ENCODE data around the gene CRB3. TPM values are rescaled to one million over a fixed set of nuclear protein-coding genes. Genes with fewer than 3 reads are reported as not detected.

Gene CRB3
- total RNA-seq, 2 experiments from 2014 or later, result 7.9 to 9.4 TPM

GRCh38 chr19:6489278-6490061 lies 25.4 kb downstream of the CRB3 start:
- Histone ChIP-seq H3K27me3 (ENCODE audit: control insufficient read depth in 1 of 2, insufficient read depth in 2 of 2, low read length in 2 of 2) (no peaks in the 10 kb centered on the region), H3K36me3 (ENCODE audit: insufficient read depth, low read length) (no peaks in the 10 kb centered on the region), H3K27ac (ENCODE audit: low read depth in 1 of 2, low read length in 2 of 2) (peak overlapping the region in 1 of 2 donors; percentile 0), H3K4me3 (ENCODE audit: low read length) (peak overlapping the region; percentile 39), H3K9me3 (ENCODE audit: control insufficient read depth in 1 of 2, insufficient read depth in 1 of 2, low read length in 2 of 2) (peaks cover 0 to 10% of the 10 kb centered on the region in 2 experiments), H3K4me1 (ENCODE audit: insufficient read depth, low read length) (peaks cover 11% of the 10 kb centered on the region)
- no peaks in the 10 kb centered on the region for H3K27me3 Mint-ChIP-seq
- H3K4me3 Mint-ChIP-seq, result peak overlapping the region; percentile 50
- no peaks in the 10 kb centered on the region for H3K36me3 Mint-ChIP-seq (ENCODE audit: low read depth)
- ATAC-seq (ENCODE audit: poor library complexity) (no peak), DNase-seq (peak in 2 of 14 experiments; percentile 29 to 42)
- peaks cover 11% of the 10 kb centered on the region for H3K4me1 Mint-ChIP-seq (ENCODE audit: low read depth)
- no peaks in the 10 kb centered on the region for H3K9me3 Mint-ChIP-seq
- intact Hi-C loops (cut with DNase I, micrococcal nuclease), result no loop called here
- H3K27ac Mint-ChIP-seq, result no peak overlapping the region
- ChIA-PET CTCF (no interaction called here), POLR2A (no interaction called here)
- TF ChIP-seq CTCF (IDR thresholded peaks at IDR 0.05), result no peak

GRCh38 chr19:6490134-6490533 lies 26.1 kb downstream of the CRB3 start:
- ATAC-seq (ENCODE audit: poor library complexity) (no peak), DNase-seq (no peak)
- TF ChIP-seq CTCF (IDR thresholded peaks at IDR 0.05), result no peak
- Mint-ChIP-seq H3K4me3 (peak overlapping the region; percentile 50), H3K4me1 (ENCODE audit: low read depth) (peaks cover 11% of the 10 kb centered on the region), H3K27me3 (no peaks in the 10 kb centered on the region), H3K27ac (no peak overlapping the region), H3K36me3 (ENCODE audit: low read depth) (no peaks in the 10 kb centered on the region), H3K9me3 (no peaks in the 10 kb centered on the region)
- Histone ChIP-seq H3K4me3 (ENCODE audit: low read length) (peak overlapping the region; percentile 39), H3K27ac (ENCODE audit: low read depth in 1 of 2, low read length in 2 of 2) (peak overlapping the region in 1 of 2 donors; percentile 0), H3K36me3 (ENCODE audit: insufficient read depth, low read length) (no peaks in the 10 kb centered on the region), H3K9me3 (ENCODE audit: control insufficient read depth in 1 of 2, insufficient read depth in 1 of 2, low read length in 2 of 2) (peaks cover 0 to 10% of the 10 kb centered on the region in 2 experiments), H3K27me3 (ENCODE audit: control insufficient read depth in 1 of 2, insufficient read depth in 2 of 2, low read length in 2 of 2) (no peaks in the 10 kb centered on the region), H3K4me1 (ENCODE audit: insufficient read depth, low read length) (peaks cover 11% of the 10 kb centered on the region)
- POLR2A ChIA-PET, result interaction anchor here (0.6 kb wide), 1 partner anchor 49 kb away, joined by 3 read pairs; no protein-coding TSS in a partner anchor
- CTCF ChIA-PET, result no interaction called here
- intact Hi-C loops (cut with DNase I, micrococcal nuclease), result no loop called here

GRCh38 chr19:6491802-6492592 lies 27.9 kb downstream of the CRB3 start:
- CTCF ChIA-PET, result no interaction called here
- H3K27ac ChIP-seq (ENCODE audit: low read depth in 1 of 2, low read length in 2 of 2), result no peak overlapping the region
- H3K4me1 ChIP-seq (ENCODE audit: insufficient read depth, low read length), result peaks cover 11% of the 10 kb centered on the region
- Mint-ChIP-seq H3K27me3 (no peaks in the 10 kb centered on the region), H3K9me3 (no peaks in the 10 kb centered on the region), H3K27ac (no peak overlapping the region), H3K36me3 (ENCODE audit: low read depth) (no peaks in the 10 kb centered on the region), H3K4me1 (ENCODE audit: low read depth) (peaks cover 11% of the 10 kb centered on the region), H3K4me3 (no peak overlapping the region)
- no peak for ATAC-seq (ENCODE audit: poor library complexity)
- no peak overlapping the region for H3K4me3 ChIP-seq (ENCODE audit: low read length)
- DNase-seq, result no peak
- no peaks in the 10 kb centered on the region for H3K27me3 ChIP-seq (ENCODE audit: control insufficient read depth in 1 of 2, insufficient read depth in 2 of 2, low read length in 2 of 2)
- POLR2A ChIA-PET, result interaction anchor here (0.5 to 1.9 kb wide), 2 partner anchors 11 to 51 kb away, joined by 3 to 6 read pairs; partner anchors contain the start of gene DENND1C
- no peak for TF ChIP-seq CTCF (IDR thresholded peaks at IDR 0.05)
- no peaks in the 10 kb centered on the region for H3K36me3 ChIP-seq (ENCODE audit: insufficient read depth, low read length)
- peaks cover 0 to 10% of the 10 kb centered on the region in 2 experiments for H3K9me3 ChIP-seq (ENCODE audit: control insufficient read depth in 1 of 2, insufficient read depth in 1 of 2, low read length in 2 of 2)
- intact Hi-C loops (cut with DNase I, micrococcal nuclease), result no loop called here

Measured in CD4-positive, alpha-beta T cell (primary cell).